IMR-90 (cell line): Measurements from ENCODE around the gene SPHK2. TPM values are rescaled to one million over a fixed set of nuclear protein-coding genes. Genes with fewer than 3 reads are reported as not detected.

ENCODE experiments used
- ATAC-seq: fragments of 200-7000 bp; cut with Tn5 transposase; 2 replicates; pipeline ENCODE4 v1.9.1; 2020; ENCODE audit warnings: low read depth, mild to moderate bottlenecking, moderate library complexity
- BruUV-seq: library from RNA; stranded (reverse); fragments of 400-500 nt; replicated peaks from 2 replicates; lab custom pipeline; 2021; lab: Mats Ljungman, UMichigan
- CTCF ChIA-PET: fragments of 300-600 bp; formaldehyde crosslinking; extraction: SDS; loops from one replicate; lab custom pipeline; 2021; ENCODE audit warnings: antibody characterized with exemption; lab: Yijun Ruan, JAX
- POLR2A ChIA-PET: fragments of 300-600 bp; sonication (Branson Sonifier 250); formaldehyde crosslinking; loops from one replicate; lab custom pipeline; 2022; ENCODE audit warnings: antibody characterized with exemption; ENCODE audit not compliant: unreplicated experiment; lab: Charles Lee
- DNase-seq: peaks from one replicate; pipeline ENCODE4 v3.0.0; 2013
- H2AFZ ChIP-seq: replicated peaks from 2 replicates; pipeline ENCODE3; 2013; ENCODE audit warnings: low read length, mild to moderate bottlenecking; ENCODE audit not compliant: poor library complexity
- H2AK5ac ChIP-seq: 2 replicates; pipeline ENCODE4 v1.6.1; 2013; ENCODE audit warnings: low read depth, low read length, inconsistent platforms
- H2AK9ac ChIP-seq: replicated peaks from 2 replicates; pipeline ENCODE3; 2013; ENCODE audit warnings: mild to moderate bottlenecking, low read depth, low read length, moderate library complexity; ENCODE audit not compliant: poor library complexity
- H2BK120ac ChIP-seq: 2 replicates; pipeline ENCODE4 v1.6.1; 2013; ENCODE audit warnings: low read depth, low read length, inconsistent platforms
- H2BK15ac ChIP-seq: 3 replicates; pipeline ENCODE4 v1.6.1; 2013; ENCODE audit warnings: low read depth, low read length, inconsistent platforms
- H2BK20ac ChIP-seq: 2 replicates; pipeline ENCODE4 v1.6.1; 2013; ENCODE audit warnings: low read depth, mild to moderate bottlenecking, inconsistent platforms, low read length, moderate library complexity
- H2BK5ac ChIP-seq: 2 replicates; pipeline ENCODE4 v1.6.1; 2013; ENCODE audit warnings: mild to moderate bottlenecking, low read depth, low read length, inconsistent platforms; ENCODE audit not compliant: poor library complexity, severe bottlenecking
- H3K14ac ChIP-seq: replicated peaks from 2 replicates; pipeline ENCODE4 v1.6.1; 2013; ENCODE audit warnings: low read depth, low read length, inconsistent platforms
- H3K18ac ChIP-seq: 2 replicates; pipeline ENCODE4 v1.6.1; 2013; ENCODE audit warnings: low read depth, low read length, control low read depth
- H3K23ac ChIP-seq: 2 replicates; pipeline ENCODE4 v1.6.1; 2013; ENCODE audit warnings: low read depth, low read length, inconsistent platforms
- H3K27ac ChIP-seq: 2 replicates; pipeline ENCODE4 v1.5.1; 2013; ENCODE audit warnings: mild to moderate bottlenecking, control low read depth, low read length; ENCODE audit not compliant: insufficient read depth
- H3K27me3 ChIP-seq: 2 replicates; pipeline ENCODE4 v1.6.1; 2013; ENCODE audit warnings: low read length; ENCODE audit not compliant: control insufficient read depth, insufficient read depth
- H3K36me3 ChIP-seq: 2 replicates; pipeline ENCODE4 v1.6.1; 2013; ENCODE audit warnings: low read length, mixed read lengths; ENCODE audit not compliant: control insufficient read depth, insufficient read depth
- H3K4ac ChIP-seq: 2 replicates; pipeline ENCODE4 v1.6.1; 2013; ENCODE audit warnings: low read depth, low read length, inconsistent platforms
- H3K4me1 ChIP-seq: 2 replicates; pipeline ENCODE4 v1.6.1; 2013; ENCODE audit warnings: low read length, mixed read lengths; ENCODE audit not compliant: control insufficient read depth, insufficient read depth
- H3K4me2 ChIP-seq: 2 replicates; pipeline ENCODE4 v1.6.1; 2013; ENCODE audit warnings: low read depth, mild to moderate bottlenecking, control low read depth, low read length, moderate library complexity
- H3K4me3 ChIP-seq: 2 replicates; pipeline ENCODE4 v1.5.1; 2013; ENCODE audit warnings: low read depth, mild to moderate bottlenecking, control low read depth, low read length, moderate library complexity; ENCODE audit not compliant: insufficient read depth
- H3K56ac ChIP-seq: 2 replicates; pipeline ENCODE4 v1.6.1; 2013; ENCODE audit warnings: low read length, inconsistent platforms; ENCODE audit not compliant: insufficient read depth; ENCODE audit errors: extremely low read depth
- H3K79me1 ChIP-seq, 2 experiments: 2 replicates each; pipeline ENCODE4 v1.6.1; 2013; ENCODE audit warnings: low read length in 2 of 2, inconsistent platforms in 1 of 2, low read depth in 1 of 2
- H3K9ac ChIP-seq: 2 replicates; pipeline ENCODE4 v1.6.1; 2013; ENCODE audit warnings: low read depth, low read length, control low read depth
- H3K9me1 ChIP-seq: 2 replicates; pipeline ENCODE4 v1.6.1; 2013; ENCODE audit warnings: low read length, inconsistent platforms; ENCODE audit not compliant: insufficient read depth
- H3K9me3 ChIP-seq: 2 replicates; pipeline ENCODE4 v1.6.1; 2013; ENCODE audit warnings: low read length; ENCODE audit not compliant: control insufficient read depth, insufficient read depth
- H4K20me1 ChIP-seq: 2 replicates; pipeline ENCODE4 v1.6.1; 2013; ENCODE audit warnings: low read length, inconsistent platforms; ENCODE audit not compliant: insufficient read depth
- H4K5ac ChIP-seq: 2 replicates; pipeline ENCODE4 v1.6.1; 2013; ENCODE audit warnings: mild to moderate bottlenecking, low read depth, low read length, control low read depth
- H4K8ac ChIP-seq, 2 experiments: 2 replicates each; pipeline ENCODE4 v1.6.1; 2013; ENCODE audit warnings: low read depth in 2 of 2, low read length in 2 of 2, control low read depth in 1 of 2, inconsistent platforms in 1 of 2
- H4K91ac ChIP-seq: 2 replicates; pipeline ENCODE4 v1.6.1; 2013; ENCODE audit warnings: low read depth, low read length, inconsistent platforms; ENCODE audit not compliant: insufficient read depth
- CEBPB ChIP-seq: IDR thresholded peaks from 2 replicates; pipeline ENCODE4 v1.6.1; 2012; ENCODE audit warnings: low read depth, low read length, improper control_type of control experiment
- CHD1 ChIP-seq: IDR thresholded peaks from 2 replicates; pipeline ENCODE4 v1.6.1; 2012; ENCODE audit warnings: low read depth, low read length, improper control_type of control experiment
- MXI1 ChIP-seq: IDR thresholded peaks from 2 replicates; pipeline ENCODE4 v1.6.1; 2012; ENCODE audit warnings: low read depth, mild to moderate bottlenecking, low read length, moderate library complexity, borderline replicate concordance
- NFE2L2 ChIP-seq: fragments of 150-350 bp; IDR thresholded peaks from 2 replicates; pipeline ENCODE4 v1.6.1; 2016; ENCODE audit warnings: low read depth, mild to moderate bottlenecking, low read length
- USF2 ChIP-seq: fragments of 150-350 bp; IDR thresholded peaks from 2 replicates; pipeline ENCODE4 v1.6.1; 2017; ENCODE audit warnings: mild to moderate bottlenecking, antibody characterized with exemption, low read length, low read depth
- WGBS, 2 experiments: methylation state at CpG; one replicate each; pipeline versions ENCODE4 v1.1.5 to v1.1.7; 2013; ENCODE audit warnings: missing lambda C conversion rate in 2 of 2; ENCODE audit not compliant: insufficient read length in 1 of 2; ENCODE audit errors: extremely low coverage in 2 of 2; 5-methylcytosine and 5-hydroxymethylcytosine counted together
- dilution Hi-C: fragments of 300-500 bp; cut with HindIII; formaldehyde crosslinking; loops from one replicate; pipeline ENCODE4 v1.14.3; 2018; ENCODE audit warnings: low sequenced_read_pairs; ENCODE audit not compliant: unreplicated experiment
- in situ Hi-C: fragments of 300-500 bp; cut with MboI; formaldehyde crosslinking; loops from 3 replicates; pipeline ENCODE4 v1.14.3; 2019; ENCODE audit warnings: low sequenced_read_pairs, inconsistent platforms, mixed read lengths
- intact Hi-C: fragments of 100-400 bp; cut with micrococcal nuclease; formaldehyde crosslinking; loops from 2 replicates; pipeline ENCODE4 v1.10.0; 2022
- polyA plus RNA-seq, 3 experiments: library from polyadenylated mRNA; depleted of rRNA; stranded (reverse); fragments of >200 nt; gene quantifications; 2 replicates each; pipeline ENCODE4 v1.2.3, GENCODE V29; 2012; ENCODE audit warnings: low replicate concordance in 1 of 3
- total RNA-seq: library from RNA; depleted of rRNA; stranded (reverse); fragments of >200 nt; gene quantifications from 2 replicates; pipeline ENCODE4 v1.2.3, GENCODE V29; 2012

SPHK2 gene
- total and polyA plus RNA-seq, 2 of the 4 experiments (the other 2 are of a cell fraction): 1.6 to 9.9 TPM

GRCh38 chr19:48618278-48618915, 909 bp upstream of the SPHK2 start:
- H2BK120ac ChIP-seq: no peak overlapping the region; the same call in 1 of the 2 replicates
- peak overlapping the region; percentile 95 for H3K14ac ChIP-seq
- peak overlapping the region; percentile 94 for H2AFZ ChIP-seq
- H3K9me1 ChIP-seq: peaks cover 4% of the 10 kb centered on the region
- no peak for TF ChIP-seq CEBPB
- 0 out of 2 replicates have a peak, but pooled peaks have one; percentile 38 for TF ChIP-seq CHD1
- TF ChIP-seq NFE2L2: no peak
- TF ChIP-seq MXI1: 0 out of 2 replicates have a peak, but pooled peaks have one; percentile 27
- TF ChIP-seq USF2: no peak
- H2AK5ac ChIP-seq: peak overlapping the region; percentile 90
- peak overlapping the region; percentile 78 for H3K56ac ChIP-seq
- peak overlapping the region; percentile 82 for H3K4me3 ChIP-seq
- H4K20me1 ChIP-seq: peaks cover 53% of the 10 kb centered on the region
- H2BK15ac ChIP-seq: no peak overlapping the region
- H4K5ac ChIP-seq: peak overlapping the region; percentile 17
- dilution Hi-C loops (no loop called here), intact Hi-C loops (no loop called here), in situ Hi-C loops (no loop called here)
- H3K4me2 ChIP-seq: peak overlapping the region; percentile 97
- H3K79me1 ChIP-seq: peaks cover 16 to 55% of the 10 kb centered on the region in 2 experiments; a peak in 3 of 4 replicates
- CTCF ChIA-PET: no interaction called here
- no peak for ATAC-seq
- peak overlapping the region; percentile 72 for H4K91ac ChIP-seq
- no peaks in the 10 kb centered on the region for H3K9me3 ChIP-seq
- DNase-seq: no peak
- POLR2A ChIA-PET: interaction anchor here (0.9 kb wide), 1 partner anchor 12 kb away, joined by 4 read pairs; no protein-coding TSS in a partner anchor
- peak overlapping the region; percentile 76 for H3K27ac ChIP-seq
- no peak overlapping the region for H3K18ac ChIP-seq
- H2AK9ac ChIP-seq: peak overlapping the region; percentile 96
- H3K4ac ChIP-seq: peak overlapping the region; percentile 85
- no peaks in the 10 kb centered on the region for H3K27me3 ChIP-seq
- TSS peak; percentile 89 for BruUV-seq
- H2BK5ac ChIP-seq: peak overlapping the region; percentile 86
- peaks cover 11% of the 10 kb centered on the region for H3K4me1 ChIP-seq
- peaks cover 28% of the 10 kb centered on the region for H3K36me3 ChIP-seq
- peak overlapping the region; percentile 99 for H3K9ac ChIP-seq
- no peak overlapping the region for H2BK20ac ChIP-seq
- H3K23ac ChIP-seq: peak overlapping the region; percentile 88
- peak overlapping the region; percentile 52 to 79 for H4K8ac ChIP-seq
- WGBS, 2 experiments: 0% methylated on average over 7 of the region's 18 CpGs; no CpG with 5 or more reads in 1 of the 2 experiments
